Measurements from ENCODE around the gene RTL5.
"Not testable (repeated sequence)": the region's sequence is repeated elsewhere in the genome, so short reads cannot be mapped to it uniquely, and the experiment has no call there.

RTL5 gene
- total RNA-seq: 2.7 to 13.4 (median 7.7) reads per million in 4 donors

DNA sequence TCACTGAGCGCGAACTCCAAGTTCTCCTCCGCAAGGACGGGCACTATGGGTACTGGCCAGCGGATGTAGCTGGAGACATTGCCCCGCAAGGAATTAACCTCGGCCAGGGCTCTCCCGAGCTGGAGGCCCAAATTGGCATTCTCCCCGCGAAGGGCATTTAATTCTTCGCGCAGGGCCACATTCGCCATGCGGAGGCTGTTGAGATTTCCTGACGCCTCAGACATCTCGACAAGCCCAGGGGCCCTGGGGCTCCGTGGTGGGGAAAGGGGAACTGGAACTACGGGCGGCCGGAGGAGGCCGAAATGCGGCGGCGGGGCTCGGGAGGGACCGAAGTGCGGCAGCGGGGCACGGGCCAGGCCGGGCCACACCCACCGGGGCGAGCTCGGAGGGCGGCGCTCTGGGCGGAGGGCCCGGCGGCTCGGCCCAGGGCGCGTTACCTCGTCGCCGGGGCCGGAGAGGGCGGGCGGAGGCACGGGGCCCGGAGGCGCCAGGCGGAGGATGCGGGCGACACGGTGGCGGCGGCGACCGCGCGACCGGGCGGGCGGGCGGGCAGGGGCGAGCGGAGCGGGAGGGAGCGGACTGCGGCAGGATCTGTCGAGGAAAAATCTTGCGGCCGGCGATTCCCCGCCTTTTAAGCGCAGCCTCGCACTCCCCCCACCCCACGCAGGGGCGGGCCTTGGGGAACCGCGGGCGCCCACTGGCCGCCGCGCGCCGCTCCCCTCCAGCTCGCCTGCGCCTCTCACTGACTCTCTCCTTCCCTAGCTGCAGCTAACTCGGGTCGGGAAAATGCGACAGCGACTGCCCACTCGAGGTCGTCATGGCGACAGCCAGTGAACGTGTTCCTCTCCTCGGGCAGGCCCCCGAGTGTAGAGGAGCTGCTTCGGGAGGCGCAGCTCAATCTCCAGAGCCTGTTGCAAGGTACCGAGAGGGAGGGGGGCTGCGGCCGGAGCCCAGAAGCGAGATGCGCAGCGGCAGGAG is at the start of gene RTL5:
TSS of gene RTL5 (minus strand) at position 599 of the 978 bp plus-strand sequence.
- DNase-seq: peak; percentile 11 to 49 (median 35)

DNA sequence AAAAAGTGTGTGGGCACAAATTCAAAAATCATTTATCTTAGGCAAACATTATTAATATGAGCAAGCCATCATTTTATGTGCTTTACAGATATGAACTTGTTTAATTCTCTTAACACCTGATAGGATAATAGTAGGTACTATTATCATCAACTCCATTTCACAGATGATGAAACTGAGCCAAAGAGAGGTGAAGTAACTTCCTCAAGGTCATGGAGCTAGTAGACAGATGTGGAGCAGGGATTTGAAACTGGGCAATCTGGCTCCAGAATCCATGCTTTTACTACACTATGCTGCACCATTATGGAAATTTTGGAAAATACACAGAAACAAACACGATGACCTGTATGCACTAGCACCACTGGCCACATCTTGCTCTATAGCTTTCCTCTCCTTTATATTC is 48.8 kb upstream of the RTL5 start:
- DNase-seq: no peak

GRCh38 chrX:72176981-72177380 is 45.3 kb upstream of the RTL5 start:
- DNase-seq: no peak

GRCh38 chrX:72176289-72176688 is 44.6 kb upstream of the RTL5 start:
- DNase-seq: not testable (repeated sequence)

DNA sequence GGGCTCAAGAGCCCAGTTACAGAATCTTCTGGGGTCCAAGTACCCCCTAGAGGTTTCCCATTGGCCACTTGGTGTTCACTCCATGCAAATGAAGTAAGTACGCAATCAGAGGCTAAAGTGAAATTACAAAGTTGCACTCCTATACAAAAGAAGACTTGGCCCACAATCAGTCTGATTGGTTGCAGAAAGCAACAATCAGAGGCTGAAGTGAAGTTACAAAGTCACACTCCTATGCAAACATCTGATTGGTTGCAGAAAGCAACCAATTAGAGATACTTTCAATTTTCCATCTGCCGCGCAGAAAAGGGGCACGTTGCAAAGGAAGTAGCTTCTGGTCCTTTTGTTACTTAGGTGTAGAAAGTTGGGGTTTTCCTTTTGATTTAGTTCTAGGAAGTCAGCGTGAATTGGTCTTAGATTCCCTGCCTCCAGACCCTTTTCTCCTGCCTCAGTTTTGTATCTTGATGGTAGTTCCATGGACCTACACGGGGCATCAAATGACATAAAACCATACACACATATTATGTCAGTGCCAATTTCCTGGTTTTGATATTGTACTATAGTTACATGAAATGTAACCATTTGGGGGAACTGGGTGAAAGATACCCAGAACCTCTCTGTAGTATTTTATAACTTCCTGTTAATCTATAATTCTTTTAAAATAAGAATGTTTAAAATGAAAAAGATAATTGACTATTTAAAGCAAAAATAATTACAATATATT is 37.5 kb upstream of the RTL5 start:
- peak; percentile 6 to 82 (median 19) for DNase-seq

GRCh38 chrX:72165551-72165950 is 33.8 kb upstream of the RTL5 start:
- DNase-seq: no peak

DNA sequence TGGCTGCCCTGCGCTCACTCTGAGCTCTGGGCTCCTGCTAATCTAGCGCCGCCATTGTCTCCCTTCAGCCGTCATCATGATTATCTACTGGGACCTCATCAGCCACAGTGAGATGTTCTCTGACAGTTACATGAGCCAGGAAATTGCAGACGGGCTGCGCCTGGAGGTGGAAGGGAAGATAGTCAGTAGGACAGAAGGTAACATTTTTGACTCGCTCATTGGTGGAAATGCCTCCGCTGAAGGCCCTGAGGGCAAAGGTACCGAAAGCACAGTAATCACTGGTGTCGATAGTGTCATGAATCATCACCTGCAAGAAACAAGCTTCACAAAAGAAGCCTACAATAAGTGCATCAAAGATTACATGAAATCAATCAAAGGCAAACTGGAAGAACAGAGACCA is 28.1 kb upstream of the RTL5 start:
- no peak for DNase-seq

GRCh38 chrX:72158773-72159172 is 27.1 kb upstream of the RTL5 start:
- no peak for DNase-seq

DNA sequence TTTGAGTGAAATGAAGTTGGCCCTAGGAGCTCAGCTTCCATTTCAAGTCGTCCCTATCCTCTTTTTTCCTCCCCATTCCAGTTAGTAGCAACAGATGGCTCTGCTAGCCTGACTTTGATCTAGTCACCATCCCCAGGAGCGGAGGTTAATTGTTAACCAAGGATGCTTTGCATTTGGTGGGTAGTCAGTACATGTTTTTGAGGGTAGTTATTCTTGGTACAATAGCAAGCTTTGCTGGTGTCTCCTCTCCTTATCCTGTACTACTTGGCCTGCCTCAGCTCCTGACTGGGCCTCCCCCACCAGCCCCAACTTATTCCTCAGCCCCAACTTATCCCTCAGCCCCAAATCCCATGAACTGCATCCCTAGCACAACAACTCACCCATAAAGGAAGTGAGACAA is 14.8 kb upstream of the RTL5 start:
- DNase-seq: no peak

DNA sequence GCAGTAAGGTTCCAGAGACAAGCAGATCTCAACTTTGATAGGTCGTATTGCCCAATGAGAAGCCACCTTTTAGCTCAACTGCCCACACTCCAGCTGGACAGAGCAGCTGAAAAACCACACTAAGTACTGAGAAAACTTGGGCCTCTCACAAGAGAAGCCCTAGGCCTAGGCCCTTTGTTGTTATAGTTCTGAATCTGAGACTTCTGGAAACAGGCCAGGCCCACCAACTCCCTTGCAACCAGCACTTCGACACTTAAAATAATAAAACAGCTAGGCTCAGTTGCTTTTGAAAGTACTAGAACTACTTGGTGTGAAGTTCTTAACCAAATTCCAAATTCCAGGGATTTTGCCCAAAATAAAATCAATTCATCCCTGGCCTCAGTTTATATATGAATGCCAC is 13.5 kb upstream of the RTL5 start:
- no peak for DNase-seq

GRCh38 chrX:72143609-72143907 is 11.8 kb upstream of the RTL5 start:
- no peak for DNase-seq

- no peak for DNase-seq
Measured at GRCh38 chrX:72142794-72143608, 11.3 kb upstream of the RTL5 start.

- no peak for DNase-seq
Measured at GRCh38 chrX:72142094-72142793, 10.5 kb upstream of the RTL5 start.

DNA sequence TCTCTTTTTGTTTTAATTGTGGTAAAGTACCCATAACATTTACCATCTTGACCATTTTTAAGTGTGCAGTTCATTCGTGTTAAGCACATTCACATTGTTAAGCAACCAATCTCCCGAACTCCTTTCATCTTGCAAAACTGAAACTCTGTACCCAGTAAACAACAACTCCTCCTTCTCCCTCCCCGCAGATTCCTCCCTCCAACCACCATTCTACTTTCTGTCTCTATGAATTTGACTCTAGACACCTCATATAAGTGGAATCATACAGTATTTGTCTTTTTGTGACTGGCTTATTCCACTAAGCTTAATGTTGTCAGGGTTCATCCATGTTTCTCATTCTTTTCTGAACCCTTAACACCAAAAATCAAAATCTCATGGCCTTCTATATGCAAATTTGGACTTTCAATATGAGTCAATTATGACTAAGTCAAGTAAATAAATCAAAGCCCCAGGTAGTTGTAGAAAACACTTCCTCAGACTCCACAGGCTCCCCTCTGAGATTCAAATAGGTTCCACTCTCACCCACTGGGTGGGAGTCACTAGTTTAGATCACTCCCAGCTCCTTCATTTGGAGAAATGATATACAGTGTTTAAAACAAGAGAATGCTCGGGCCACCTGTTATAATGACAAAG is 9.8 kb upstream of the RTL5 start:
- DNase-seq: peak in 1 of 5 donors; percentile 58

GRCh38 chrX:72139538-72139937 is 7.8 kb upstream of the RTL5 start:
- DNase-seq: no peak

- DNase-seq: no peak
Measured at GRCh38 chrX:72137846-72138495, 6.3 kb upstream of the RTL5 start.

DNA sequence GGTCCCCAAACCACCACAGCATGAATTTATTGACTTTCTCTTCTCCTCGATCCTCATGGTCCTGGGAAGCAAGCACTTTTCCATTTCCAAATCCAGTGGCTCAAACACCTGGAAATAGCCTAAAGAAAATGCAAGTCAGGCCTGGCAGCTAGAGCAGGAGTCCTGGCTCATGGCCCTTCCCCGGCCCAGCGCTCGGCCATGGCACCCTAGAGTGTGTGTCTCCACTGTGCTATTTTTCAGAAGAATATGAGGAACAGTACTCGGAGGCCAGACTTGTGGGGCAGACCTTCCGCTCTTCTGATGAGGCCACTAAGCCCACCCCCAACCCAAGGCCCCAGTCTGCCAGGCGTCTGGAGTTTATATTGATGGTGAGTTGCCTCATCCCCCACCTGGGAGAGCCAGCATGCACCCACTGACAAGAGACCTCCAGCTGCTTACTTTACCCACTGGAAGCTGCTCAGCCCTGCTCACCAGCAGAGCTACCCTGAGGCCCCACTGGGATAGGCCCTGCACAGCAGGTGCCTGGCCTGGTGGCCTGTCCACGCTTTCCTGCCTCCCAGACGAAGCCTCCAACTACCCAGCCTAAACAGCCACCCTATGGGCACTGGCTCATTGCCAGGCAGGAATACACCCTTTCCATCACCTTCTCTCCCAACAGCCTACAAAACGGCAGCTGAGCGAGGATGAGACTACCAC is 2.3 kb upstream of the RTL5 start:
- no peak for DNase-seq

DNA sequence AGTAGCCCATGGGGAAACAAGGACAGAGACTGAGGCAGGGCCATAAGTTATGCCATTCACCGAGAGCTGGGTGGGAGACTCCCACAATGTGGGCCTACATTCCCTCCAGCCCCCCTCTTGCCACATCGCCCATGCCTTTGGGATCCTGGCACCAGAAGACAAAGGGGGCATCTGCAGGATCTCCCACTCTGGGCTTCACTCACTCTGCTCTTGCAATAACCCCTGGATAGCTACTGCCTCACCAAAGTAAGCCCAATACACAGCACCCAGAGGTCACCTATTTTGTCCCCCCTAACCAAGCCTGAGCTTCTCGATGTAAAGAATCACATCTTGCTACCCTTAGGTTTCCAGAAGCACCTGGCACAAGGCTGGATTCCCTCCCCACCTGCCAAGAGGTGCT is 741 bp upstream of the RTL5 start:
- DNase-seq: no peak

DNA sequence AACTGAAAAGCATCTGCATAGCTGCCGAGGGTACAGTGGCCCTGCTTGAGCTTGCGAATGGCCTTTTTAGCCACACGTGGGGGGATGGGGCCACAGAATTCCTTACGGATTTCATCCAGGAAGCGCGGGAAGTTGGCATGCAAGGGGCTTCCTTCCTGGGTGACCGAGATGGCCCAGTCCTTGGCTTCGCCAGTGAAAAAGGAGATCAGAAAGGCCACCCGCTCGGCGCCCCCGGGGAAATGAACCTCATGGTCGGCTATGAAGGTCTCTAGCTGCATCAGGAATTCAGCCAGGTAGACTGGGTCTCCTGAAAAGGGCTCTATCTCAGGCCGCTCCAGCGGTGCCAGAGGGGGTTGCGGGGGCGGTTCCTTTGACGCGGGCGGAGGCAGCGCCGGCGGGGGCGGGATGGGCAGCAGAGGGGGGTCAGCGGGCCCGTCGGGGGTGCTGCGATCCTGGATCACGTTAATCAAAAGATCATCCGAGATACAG is 909 bp downstream of the RTL5 start:
- DNase-seq: no peak

DNA sequence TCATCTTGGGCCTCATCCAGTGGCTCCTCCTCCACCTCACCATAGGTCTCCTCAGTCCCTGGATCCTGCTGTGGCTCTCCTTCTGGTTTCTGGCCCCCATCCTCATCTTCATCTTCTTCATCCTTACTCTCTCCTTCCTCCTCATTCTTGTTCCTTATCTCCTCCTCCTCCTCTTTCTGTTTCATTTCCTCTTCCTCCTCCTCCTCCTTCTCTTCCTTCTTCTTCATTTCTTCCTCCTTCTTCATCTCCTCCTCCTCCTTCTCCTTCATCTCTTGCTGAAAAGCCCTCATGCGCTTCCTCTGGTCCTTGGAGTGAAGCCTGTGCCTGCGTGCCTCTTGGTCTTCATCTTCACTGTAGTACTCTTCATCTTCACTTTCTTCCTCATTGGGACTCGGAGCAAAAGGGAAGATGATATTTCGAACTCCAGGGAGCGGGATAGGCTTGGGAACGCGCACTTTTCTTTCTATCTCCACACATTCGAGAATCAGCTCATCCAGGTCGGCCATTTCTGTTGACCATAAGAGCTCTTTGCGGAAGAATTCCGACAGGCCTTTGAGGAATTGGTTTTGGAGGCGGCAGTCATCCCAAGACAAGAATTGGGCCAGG is 1.5 kb downstream of the RTL5 start:
- DNase-seq: no peak
